Keratinocyte (primary cell): ENCODE data around the gene CDKN1A. TPM values are rescaled to one million over a fixed set of nuclear protein-coding genes. Genes with fewer than 3 reads are reported as not detected.

Source experiments
- DNase-seq: peaks from one replicate; pipeline ENCODE4 v3.0.0-alpha.2; 2011; ENCODE audit warnings: low read depth, missing footprints, low spot score
- FAIRE-seq: peaks from 2 replicates; lab custom pipeline; 2011; peaks lifted over from hg19 to GRCh38; lab: Jason Lieb, UNC
- H2AFZ ChIP-seq: 2 replicates; pipeline ENCODE4 v1.6.0; 2012; ENCODE audit warnings: low read length, control low read depth, inconsistent platforms; ENCODE audit not compliant: control insufficient read depth
- H3K27ac ChIP-seq: 2 replicates; pipeline ENCODE4 v1.5.1; 2011; ENCODE audit warnings: low read length; ENCODE audit not compliant: control insufficient read depth, insufficient read depth
- H3K27me3 ChIP-seq: 3 replicates; pipeline ENCODE4 v1.6.0; 2011; ENCODE audit warnings: low read length; ENCODE audit not compliant: control insufficient read depth, insufficient read depth; ENCODE audit errors: extremely low read depth
- H3K36me3 ChIP-seq, 2 experiments: 2 replicates in 1 of 2; 3 replicates in 1 of 2; pipeline ENCODE4 v1.5.1; 2011; ENCODE audit warnings: low read length in 2 of 2, mild to moderate bottlenecking in 1 of 2; ENCODE audit not compliant: control insufficient read depth in 2 of 2, insufficient read depth in 2 of 2; ENCODE audit errors: extremely low read depth in 1 of 2
- H3K4me1 ChIP-seq: 3 replicates; pipeline ENCODE4 v1.5.1; 2011; ENCODE audit warnings: low read length; ENCODE audit not compliant: control insufficient read depth, insufficient read depth; ENCODE audit errors: extremely low read depth
- H3K4me2 ChIP-seq: 3 replicates; pipeline ENCODE4 v1.6.0; 2011; ENCODE audit warnings: low read depth, low read length; ENCODE audit not compliant: control insufficient read depth, insufficient read depth; ENCODE audit errors: extremely low read depth
- H3K4me3 ChIP-seq, 3 experiments: fragments of 200-600 bp in 1 of 3; sonication (generic) in 1 of 3; 2 replicates in 2 of 3; 3 replicates in 1 of 3; pipeline ENCODE4 v1.5.1; 2011 to 2016; ENCODE audit warnings: low read length in 3 of 3, mild to moderate bottlenecking in 3 of 3, control low read depth in 2 of 3, inconsistent platforms in 1 of 3, low read depth in 1 of 3, mixed read lengths in 1 of 3, mixed run types in 1 of 3, moderate library complexity in 1 of 3; ENCODE audit not compliant: control insufficient read depth in 2 of 3, insufficient read depth in 2 of 3; ENCODE audit errors: extremely low read depth in 1 of 3
- H3K79me2 ChIP-seq: 2 replicates; pipeline ENCODE4 v1.6.0; 2012; ENCODE audit warnings: low read length; ENCODE audit not compliant: control insufficient read depth, insufficient read depth
- H3K9ac ChIP-seq: 3 replicates; pipeline ENCODE4 v1.6.0; 2011; ENCODE audit warnings: low read length; ENCODE audit not compliant: control insufficient read depth, insufficient read depth; ENCODE audit errors: extremely low read depth
- H3K9me1 ChIP-seq: 3 replicates; pipeline ENCODE4 v1.6.0; 2011; ENCODE audit warnings: low read length; ENCODE audit not compliant: control insufficient read depth, insufficient read depth; ENCODE audit errors: extremely low read depth
- H3K9me3 ChIP-seq: 2 replicates; pipeline ENCODE4 v1.5.1; 2012; ENCODE audit warnings: low read depth, low read length; ENCODE audit not compliant: control insufficient read depth
- H4K20me1 ChIP-seq: 3 replicates; pipeline ENCODE4 v1.6.0; 2011; ENCODE audit warnings: low read length; ENCODE audit not compliant: control insufficient read depth, insufficient read depth; ENCODE audit errors: extremely low read depth
- EZH2 ChIP-seq: IDR thresholded peaks from one replicate; pipeline ENCODE4 v1.6.1; 2012; ENCODE audit warnings: inconsistent platforms, mild to moderate bottlenecking, low read length, moderate library complexity
- dilution Hi-C: fragments of 300-500 bp; cut with MboI; formaldehyde crosslinking; loops from one replicate; pipeline ENCODE4 v1.7.0; 2020; ENCODE audit warnings: low sequenced_read_pairs; ENCODE audit not compliant: extremely low pct_ligation_motif_present
- polyA plus RNA-seq, 5 experiments: library from polyadenylated mRNA; depleted of rRNA in 3 of 5; stranded (reverse) in 3 of 5; stranded (forward) in 1 of 5; unstranded in 1 of 5; fragments of >200 nt; gene quantifications; 1 replicate in 1 of 5; 2 replicates in 3 of 5; 3 replicates in 1 of 5; pipeline versions ENCODE4 v1.2.1 to v1.2.3, GENCODE V29; 2011 to 2012; ENCODE audit warnings: missing spikeins in 2 of 5, low read depth in 1 of 5, low replicate concordance in 1 of 5
- TF ChIP-seq, protein P1 (sequence below), 3 experiments: IDR thresholded peaks in 1 of 3; conservative IDR thresholded peaks in 1 of 3; optimal IDR thresholded peaks in 1 of 3; 2 replicates in 2 of 3; 3 replicates in 1 of 3; pipeline versions ENCODE3 to v1.5.1; 2011; ENCODE audit warnings: low read length in 3 of 3, mild to moderate bottlenecking in 3 of 3, moderate library complexity in 2 of 3, control low read depth in 1 of 3, inconsistent platforms in 1 of 3; ENCODE audit not compliant: insufficient read depth in 2 of 3; ENCODE audit errors: extremely low read depth in 1 of 3

CDKN1A gene
- polyA plus RNA-seq, 1 donor (not counting 4 experiments of a cell fraction or from before 2014, with no cell fraction given): 185 TPM

DNA sequence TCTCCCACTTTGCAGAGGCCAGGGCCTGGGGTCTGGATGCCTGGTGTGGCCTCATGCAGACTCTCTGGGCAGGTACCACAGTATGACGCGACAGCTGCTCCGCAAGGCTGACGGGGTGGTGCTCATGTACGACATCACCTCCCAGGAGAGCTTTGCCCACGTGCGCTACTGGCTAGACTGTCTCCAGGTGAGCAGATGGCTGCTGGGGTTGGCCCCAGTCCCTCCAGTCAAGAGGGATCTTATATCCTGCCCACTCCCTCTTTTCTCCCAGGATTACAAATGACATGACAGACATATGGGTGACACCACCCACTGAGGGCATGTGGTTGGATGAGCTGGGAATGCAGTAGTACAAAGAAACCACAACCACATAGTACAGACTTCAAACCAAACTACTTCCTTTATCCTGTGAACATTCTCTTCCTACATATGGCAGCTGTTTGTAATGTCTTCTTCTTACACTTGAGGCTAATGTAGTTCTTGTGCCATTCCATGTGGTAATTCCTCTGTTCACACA lies 49.0 kb downstream of the CDKN1A start:
- Histone ChIP-seq H3K27ac (no peak overlapping the region), H3K9me1 (no peaks in the 10 kb centered on the region), H3K9me3 (no peaks in the 10 kb centered on the region), H3K36me3 (no peaks in the 10 kb centered on the region), H2AFZ (no peak overlapping the region), H3K4me1 (peaks cover 16% of the 10 kb centered on the region), H4K20me1 (no peaks in the 10 kb centered on the region), H3K9ac (no peak overlapping the region), H3K4me2 (no peak overlapping the region), H3K79me2 (no peaks in the 10 kb centered on the region), H3K27me3 (no peaks in the 10 kb centered on the region), H3K4me3 (no peak overlapping the region)
- no peak for FAIRE-seq
- dilution Hi-C loops: no loop called here
- no peak for DNase-seq
- TF ChIP-seq, protein P1, sequence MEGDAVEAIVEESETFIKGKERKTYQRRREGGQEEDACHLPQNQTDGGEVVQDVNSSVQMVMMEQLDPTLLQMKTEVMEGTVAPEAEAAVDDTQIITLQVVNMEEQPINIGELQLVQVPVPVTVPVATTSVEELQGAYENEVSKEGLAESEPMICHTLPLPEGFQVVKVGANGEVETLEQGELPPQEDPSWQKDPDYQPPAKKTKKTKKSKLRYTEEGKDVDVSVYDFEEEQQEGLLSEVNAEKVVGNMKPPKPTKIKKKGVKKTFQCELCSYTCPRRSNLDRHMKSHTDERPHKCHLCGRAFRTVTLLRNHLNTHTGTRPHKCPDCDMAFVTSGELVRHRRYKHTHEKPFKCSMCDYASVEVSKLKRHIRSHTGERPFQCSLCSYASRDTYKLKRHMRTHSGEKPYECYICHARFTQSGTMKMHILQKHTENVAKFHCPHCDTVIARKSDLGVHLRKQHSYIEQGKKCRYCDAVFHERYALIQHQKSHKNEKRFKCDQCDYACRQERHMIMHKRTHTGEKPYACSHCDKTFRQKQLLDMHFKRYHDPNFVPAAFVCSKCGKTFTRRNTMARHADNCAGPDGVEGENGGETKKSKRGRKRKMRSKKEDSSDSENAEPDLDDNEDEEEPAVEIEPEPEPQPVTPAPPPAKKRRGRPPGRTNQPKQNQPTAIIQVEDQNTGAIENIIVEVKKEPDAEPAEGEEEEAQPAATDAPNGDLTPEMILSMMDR (optimal IDR thresholded peaks at IDR 0.05 in 1 of 3, IDR thresholded peaks at IDR 0.05 in 1 of 3, conservative IDR thresholded peaks at IDR 0.05 in 1 of 3; ENCODE audit: extremely low read depth in 1 of 3, insufficient read depth in 2 of 3, low read length in 3 of 3): no peak
- TF ChIP-seq EZH2: no peak

- DNase-seq: no peak
- FAIRE-seq: no peak
- H3K27me3 ChIP-seq: no peaks in the 10 kb centered on the region
- no peaks in the 10 kb centered on the region for H3K9me1 ChIP-seq
- no peaks in the 10 kb centered on the region for H3K36me3 ChIP-seq
- dilution Hi-C loops: no loop called here
- no peaks in the 10 kb centered on the region for H4K20me1 ChIP-seq
- no peak for TF ChIP-seq EZH2
- TF ChIP-seq, protein P1 (optimal IDR thresholded peaks at IDR 0.05 in 1 of 3, IDR thresholded peaks at IDR 0.05 in 1 of 3, conservative IDR thresholded peaks at IDR 0.05 in 1 of 3; ENCODE audit: extremely low read depth in 1 of 3, insufficient read depth in 2 of 3, low read length in 3 of 3): no peak
- H3K4me2 ChIP-seq: no peak overlapping the region
- peaks cover 9% of the 10 kb centered on the region for H3K4me1 ChIP-seq
- H3K9ac ChIP-seq: no peak overlapping the region
- H3K9me3 ChIP-seq: no peaks in the 10 kb centered on the region
- H3K27ac ChIP-seq: no peak overlapping the region
- H3K4me3 ChIP-seq: no peak overlapping the region
- H3K79me2 ChIP-seq: no peaks in the 10 kb centered on the region
- no peak overlapping the region for H2AFZ ChIP-seq
Observed at GRCh38 chr6:36728289-36729160, 50.0 kb downstream of the CDKN1A start.
